Transverse colon (tissue), 4 donors: ENCODE measurements around the gene LRFN2.

Experiments used
- POLR2A ChIP-seq: fragments of 450-650 bp; IDR thresholded peaks from one replicate; pipeline ENCODE4 v1.6.1; 2016; ENCODE audit warnings: antibody characterized with exemption, mild to moderate bottlenecking, moderate library complexity
- POLR2AphosphoS5 ChIP-seq, 3 donors: sonication (generic); formaldehyde crosslinking; IDR thresholded peaks; one replicate each; pipeline ENCODE4 v1.6.1; 2016; ENCODE audit warnings: antibody characterized with exemption in 3 of 3
- TF ChIP-seq, protein P1 (sequence below), 5 experiments: fragments of 200-600 bp in 3 of 5; fragments of 450-650 bp in 2 of 5; sonication (generic) in 3 of 5; IDR thresholded peaks; 1 replicate in 2 of 5; 2 replicates in 3 of 5; pipeline ENCODE4 v1.5.1; 2016 to 2017; ENCODE audit warnings: antibody characterized with exemption in 5 of 5, inconsistent platforms in 3 of 5, mild to moderate bottlenecking in 2 of 5, moderate library complexity in 1 of 5

- TF ChIP-seq POLR2AphosphoS5 (IDR thresholded peaks at IDR 0.05) (no peak), POLR2A (no peak)
- TF ChIP-seq, protein P1, sequence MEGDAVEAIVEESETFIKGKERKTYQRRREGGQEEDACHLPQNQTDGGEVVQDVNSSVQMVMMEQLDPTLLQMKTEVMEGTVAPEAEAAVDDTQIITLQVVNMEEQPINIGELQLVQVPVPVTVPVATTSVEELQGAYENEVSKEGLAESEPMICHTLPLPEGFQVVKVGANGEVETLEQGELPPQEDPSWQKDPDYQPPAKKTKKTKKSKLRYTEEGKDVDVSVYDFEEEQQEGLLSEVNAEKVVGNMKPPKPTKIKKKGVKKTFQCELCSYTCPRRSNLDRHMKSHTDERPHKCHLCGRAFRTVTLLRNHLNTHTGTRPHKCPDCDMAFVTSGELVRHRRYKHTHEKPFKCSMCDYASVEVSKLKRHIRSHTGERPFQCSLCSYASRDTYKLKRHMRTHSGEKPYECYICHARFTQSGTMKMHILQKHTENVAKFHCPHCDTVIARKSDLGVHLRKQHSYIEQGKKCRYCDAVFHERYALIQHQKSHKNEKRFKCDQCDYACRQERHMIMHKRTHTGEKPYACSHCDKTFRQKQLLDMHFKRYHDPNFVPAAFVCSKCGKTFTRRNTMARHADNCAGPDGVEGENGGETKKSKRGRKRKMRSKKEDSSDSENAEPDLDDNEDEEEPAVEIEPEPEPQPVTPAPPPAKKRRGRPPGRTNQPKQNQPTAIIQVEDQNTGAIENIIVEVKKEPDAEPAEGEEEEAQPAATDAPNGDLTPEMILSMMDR (IDR thresholded peaks at IDR 0.05): no peak
These were observed 176.3 kb downstream of the LRFN2 start for GRCh38 chr6:40410821-40411220.
